SK-N-SH (cell line): ENCODE results near the gene TIAM1. TPM values are rescaled to one million over a fixed set of nuclear protein-coding genes. Genes with fewer than 3 reads are reported as not detected.

Experiments
- CTCF ChIA-PET: fragments of 300-600, 350-600 bp; formaldehyde crosslinking; extraction: SDS; loops from one replicate; lab custom pipeline; 2021; lab: Yijun Ruan, JAX
- POLR2A ChIA-PET: fragments of 350-600 bp; sonication (Branson Sonifier 250); formaldehyde crosslinking; extraction: SDS; loops from one replicate; lab custom pipeline; 2020; ENCODE audit warnings: antibody characterized with exemption, inconsistent platforms; lab: Yijun Ruan, JAX
- DNase-seq: peaks from one replicate; pipeline ENCODE4 v3.0.0; 2012
- H2AFZ ChIP-seq: fragments of 200-600 bp; sonication (generic); 2 replicates; pipeline ENCODE4 v1.8.1; 2016; ENCODE audit warnings: antibody characterized with exemption, mild to moderate bottlenecking, low read depth
- H3F3A ChIP-seq: fragments of 200-600 bp; sonication (generic); replicated peaks from 2 replicates; pipeline ENCODE3; 2016; ENCODE audit warnings: antibody characterized with exemption, mild to moderate bottlenecking; ENCODE audit not compliant: insufficient read depth
- H3K27ac ChIP-seq, 2 experiments: fragments of 200-500 bp in 1 of 2; fragments of 200-600 bp in 1 of 2; sonication (Bioruptor generic) in 1 of 2; sonication (generic), shearing (Covaris generic) in 1 of 2; 2 replicates each; pipeline versions ENCODE4 v1.5.1 to v1.6.1; 2014 to 2016; ENCODE audit warnings: low read depth in 2 of 2, inconsistent platforms in 1 of 2, low read length in 1 of 2, mild to moderate bottlenecking in 1 of 2, mixed read lengths in 1 of 2
- H3K27me3 ChIP-seq: fragments of 200-600 bp; sonication (generic), shearing (Covaris generic); 2 replicates; pipeline ENCODE4 v1.6.1; 2016; ENCODE audit warnings: mixed run types; ENCODE audit not compliant: insufficient read depth
- H3K36me3 ChIP-seq, 2 experiments: fragments of 200-500 bp in 1 of 2; fragments of 200-600 bp in 1 of 2; sonication (Bioruptor generic) in 1 of 2; sonication (generic) in 1 of 2; replicated peaks in 1 of 2; 2 replicates each; pipeline versions ENCODE3 to v1.5.1; 2014 to 2016; ENCODE audit warnings: low read length in 1 of 2, mild to moderate bottlenecking in 1 of 2; ENCODE audit not compliant: insufficient read depth in 2 of 2, control insufficient read depth in 1 of 2
- H3K4me1 ChIP-seq, 2 experiments: fragments of 200-500 bp in 1 of 2; fragments of 200-600 bp in 1 of 2; sonication (Bioruptor generic) in 1 of 2; sonication (generic), shearing (Covaris generic) in 1 of 2; 2 replicates each; pipeline versions ENCODE4 v1.5.1 to v1.6.1; 2014 to 2016; ENCODE audit warnings: low read depth in 1 of 2, low read length in 1 of 2, mixed run types in 1 of 2; ENCODE audit not compliant: insufficient read depth in 2 of 2, control insufficient read depth in 1 of 2
- H3K4me2 ChIP-seq: fragments of 200-600 bp; sonication (generic), shearing (Covaris generic); 2 replicates; pipeline ENCODE4 v1.6.1; 2017; ENCODE audit warnings: mixed run types
- H3K4me3 ChIP-seq, 2 experiments: fragments of 200-500 bp in 1 of 2; fragments of 200-600 bp in 1 of 2; sonication (Bioruptor generic) in 1 of 2; sonication (generic), shearing (Covaris generic) in 1 of 2; 2 replicates each; pipeline versions ENCODE4 v1.5.1 to v1.8.1; 2014 to 2016; ENCODE audit warnings: low read depth in 2 of 2, inconsistent platforms in 1 of 2, low read length in 1 of 2, mild to moderate bottlenecking in 1 of 2, mixed read lengths in 1 of 2, moderate library complexity in 1 of 2
- H3K79me2 ChIP-seq: fragments of 200-600 bp; sonication (generic); 2 replicates; pipeline ENCODE4 v1.8.1; 2017; ENCODE audit warnings: mild to moderate bottlenecking; ENCODE audit not compliant: insufficient read depth
- H3K9ac ChIP-seq: fragments of 200-600 bp; sonication (generic); 2 replicates; pipeline ENCODE4 v1.6.1; 2017; ENCODE audit warnings: mixed run types
- H3K9me2 ChIP-seq: fragments of 200-600 bp; sonication (generic); 2 replicates; pipeline ENCODE4 v1.6.1; 2017; ENCODE audit warnings: mixed run types
- H3K9me3 ChIP-seq: fragments of 200-600 bp; sonication (generic); 2 replicates; pipeline ENCODE4 v1.6.1; 2017; ENCODE audit warnings: mixed run types, mild to moderate bottlenecking, moderate library complexity
- H4K20me1 ChIP-seq: fragments of 200-600 bp; sonication (generic); 2 replicates; pipeline ENCODE4 v1.6.1; 2017; ENCODE audit warnings: mild to moderate bottlenecking, mixed run types; ENCODE audit not compliant: insufficient read depth
- CTCF ChIP-seq: fragments of 200-600 bp; sonication (generic); IDR thresholded peaks from 2 replicates; pipeline ENCODE4 v1.6.1; 2017; ENCODE audit warnings: antibody characterized with exemption, mild to moderate bottlenecking, moderate library complexity
- EP300 ChIP-seq, 2 experiments: IDR thresholded peaks; 2 replicates each; pipeline versions ENCODE4 v1.4.0 to v1.6.1; 2012; ENCODE audit warnings: borderline replicate concordance in 1 of 2, low read depth in 1 of 2, low read length in 1 of 2
- FOXJ3 ChIP-seq: sonication (generic); formaldehyde crosslinking; IDR thresholded peaks from 2 replicates; pipeline ENCODE4 v1.5.1; 2020; ENCODE audit warnings: mild to moderate bottlenecking, missing genetic modification reagents
- FOXM1 ChIP-seq: IDR thresholded peaks from 2 replicates; pipeline ENCODE4 v1.4.0; 2012; ENCODE audit warnings: low read depth, mild to moderate bottlenecking
- GABPA ChIP-seq: IDR thresholded peaks from 2 replicates; pipeline ENCODE4 v1.4.0; 2012; ENCODE audit warnings: low read depth, mild to moderate bottlenecking
- JUND ChIP-seq: IDR thresholded peaks from 2 replicates; pipeline ENCODE4 v1.4.0; 2012
- MEF2A ChIP-seq: IDR thresholded peaks from 2 replicates; pipeline ENCODE4 v1.4.0; 2012; ENCODE audit warnings: low read depth, borderline replicate concordance
- MXI1 ChIP-seq: IDR thresholded peaks from 2 replicates; pipeline ENCODE4 v1.6.1; 2012; ENCODE audit warnings: mild to moderate bottlenecking, low read depth, low read length, improper control_type of control experiment
- NRF1 ChIP-seq: IDR thresholded peaks from 2 replicates; pipeline ENCODE4 v1.6.1; 2012; ENCODE audit warnings: low read depth, mild to moderate bottlenecking, low read length
- POLR2AphosphoS5 ChIP-seq: IDR thresholded peaks from 2 replicates; pipeline ENCODE4 v1.6.1; 2012; ENCODE audit warnings: low read depth, low read length
- RAD21 ChIP-seq: IDR thresholded peaks from 2 replicates; pipeline ENCODE4 v1.6.1; 2012; ENCODE audit warnings: mild to moderate bottlenecking, low read length
- RCOR1 ChIP-seq: fragments of 150-350 bp; IDR thresholded peaks from 2 replicates; pipeline ENCODE4 v1.6.1; 2017; ENCODE audit warnings: antibody characterized with exemption, low read length
- REST ChIP-seq: IDR thresholded peaks from 2 replicates; pipeline ENCODE4 v1.6.1; 2012; ENCODE audit warnings: mild to moderate bottlenecking, low read depth, low read length, moderate library complexity
- RXRA ChIP-seq: IDR thresholded peaks from 2 replicates; pipeline ENCODE4 v1.4.0; 2012; ENCODE audit warnings: low read depth, mild to moderate bottlenecking, borderline replicate concordance
- SMC3 ChIP-seq: IDR thresholded peaks from 2 replicates; pipeline ENCODE4 v1.6.1; 2012; ENCODE audit warnings: low read depth, low read length, improper control_type of control experiment
- TCF12 ChIP-seq: IDR thresholded peaks from 2 replicates; pipeline ENCODE4 v1.4.0; 2012
- USF1 ChIP-seq: IDR thresholded peaks from 2 replicates; pipeline ENCODE4 v1.4.0; 2012; ENCODE audit warnings: low read depth, borderline replicate concordance
- ZBTB33 ChIP-seq: IDR thresholded peaks from 2 replicates; pipeline ENCODE4 v1.4.0; 2012; ENCODE audit warnings: low read depth, borderline replicate concordance
- WGBS: methylation state at CpG from one replicate; pipeline ENCODE4 v1.1.6; 2017; ENCODE audit warnings: low lambda C conversion rate; 5-methylcytosine and 5-hydroxymethylcytosine counted together
- polyA plus RNA-seq, 3 experiments: library from polyadenylated mRNA; depleted of rRNA; stranded (reverse); fragments of >200 nt; gene quantifications; 2 replicates each; pipeline ENCODE4 v1.2.3, GENCODE V29; 2012

Gene TIAM1
- polyA plus RNA-seq, 1 of the 3 experiments (the other 2 are of a cell fraction) = 1.7 TPM

DNA sequence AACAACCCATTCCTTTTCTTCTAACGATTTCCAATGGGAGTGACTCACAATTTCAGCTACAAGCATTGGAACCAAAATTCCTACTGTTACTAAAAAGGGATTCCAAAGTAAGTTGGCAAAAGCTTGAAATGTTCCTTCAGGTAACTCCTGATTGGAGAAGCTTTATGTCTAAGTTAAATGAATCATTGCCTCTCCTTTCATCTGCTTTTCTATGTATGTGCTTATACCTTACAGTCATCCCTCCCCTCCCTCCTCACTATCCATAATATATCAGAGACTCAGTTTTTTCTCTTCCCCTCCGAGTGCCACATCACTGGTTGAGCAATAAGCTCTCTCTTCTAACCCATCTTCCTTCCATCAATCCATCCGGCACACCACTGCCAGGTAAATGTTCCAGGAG is 86.8 kb downstream of the TIAM1 start:
- no peak overlapping the region for H3K9ac ChIP-seq
- H3K9me2 ChIP-seq = no peaks in the 10 kb centered on the region
- H3K4me2 ChIP-seq = no peak overlapping the region
- DNase-seq = no peak
- H3K36me3 ChIP-seq = no peaks in the 10 kb centered on the region
- no peaks in the 10 kb centered on the region for H4K20me1 ChIP-seq
- H3K79me2 ChIP-seq = no peaks in the 10 kb centered on the region
- no peak overlapping the region for H3K27ac ChIP-seq
- H3K4me1 ChIP-seq = peaks cover 0 to 13% of the 10 kb centered on the region in 2 experiments; a peak in 1 of 4 replicates
- 52% methylated on average over 3 of the region's 3 CpGs for WGBS
- ChIA-PET CTCF (interaction anchor here (1.0 kb wide), 1 partner anchor 32 kb away, joined by 3 read pairs; no protein-coding TSS in a partner anchor), POLR2A (interaction anchor here (0.6 kb wide), 1 partner anchor 298 kb away, joined by 3 read pairs; no protein-coding TSS in a partner anchor)
- H2AFZ ChIP-seq = no peak overlapping the region
- no peaks in the 10 kb centered on the region for H3K9me3 ChIP-seq
- no peaks in the 10 kb centered on the region for H3K27me3 ChIP-seq
- TF ChIP-seq FOXM1 = no peak
- TF ChIP-seq ZBTB33 = no peak
- no peak for TF ChIP-seq RAD21
- no peak for TF ChIP-seq MXI1
- no peak for TF ChIP-seq EP300 (IDR thresholded peaks at IDR 0.05; ENCODE audit: borderline replicate concordance in 1 of 2, low read depth in 1 of 2, low read length in 1 of 2)
- no peak for TF ChIP-seq JUND
- no peak for TF ChIP-seq CTCF
- TF ChIP-seq TCF12 = no peak
- TF ChIP-seq SMC3 = no peak
- no peak for TF ChIP-seq RXRA
- no peak for TF ChIP-seq RCOR1
- TF ChIP-seq USF1 = no peak
- no peak for TF ChIP-seq MEF2A
- TF ChIP-seq POLR2AphosphoS5 = no peak
- no peak for TF ChIP-seq GABPA
- TF ChIP-seq FOXJ3 (CRISPR knock-in tag) = no peak
- no peak for TF ChIP-seq REST
- no peak for TF ChIP-seq NRF1
- TF ChIP-seq, all 33 proteins: peak for 0
- no peak overlapping the region for H3K4me3 ChIP-seq
- H3F3A ChIP-seq = no peaks in the 10 kb centered on the region
